C1 segment of cervical spinal cord (tissue), 14 donors: Measurements from ENCODE around the gene IGLL5.
"Not testable (repeated sequence)": the region's sequence is repeated elsewhere in the genome, so short reads cannot be mapped to it uniquely, and the experiment has no call there.

Experiments
- DNase-seq, 14 donors: peaks; one replicate each; lab custom pipeline; 2025; lab: John Stamatoyannopoulos, UW

IGLL5 gene

GRCh38 chr22:22914726-22915669, 27.4 kb downstream of the IGLL5 start:
- no peak for DNase-seq

GRCh38 chr22:22915670-22916035, 28.0 kb downstream of the IGLL5 start:
- no peak for DNase-seq

- DNase-seq, result no peak
These were observed 28.8 kb downstream of the IGLL5 start for GRCh38 chr22:22916215-22916951.

GRCh38 chr22:22916952-22917290, 29.3 kb downstream of the IGLL5 start:
- DNase-seq, result no peak

- no peak for DNase-seq
These were observed 29.8 kb downstream of the IGLL5 start for GRCh38 chr22:22917377-22917776.

GRCh38 chr22:22918297-22918965, 30.8 kb downstream of the IGLL5 start:
- no peak for DNase-seq

- no peak for DNase-seq
These were observed 31.4 kb downstream of the IGLL5 start for GRCh38 chr22:22919041-22919440.

GRCh38 chr22:22920104-22920654, 32.6 kb downstream of the IGLL5 start:
- DNase-seq, result no peak

GRCh38 chr22:22920910-22921550, 33.4 kb downstream of the IGLL5 start:
- DNase-seq, result no peak

GRCh38 chr22:22921575-22921974, 34.0 kb downstream of the IGLL5 start:
- no peak for DNase-seq

GRCh38 chr22:22922092-22922953, 34.7 kb downstream of the IGLL5 start:
- not testable (repeated sequence) for DNase-seq

GRCh38 chr22:22922954-22923319, 35.3 kb downstream of the IGLL5 start:
- no peak for DNase-seq

- no peak for DNase-seq
These were observed 35.8 kb downstream of the IGLL5 start for GRCh38 chr22:22923379-22923778.

- DNase-seq, result no peak
These were observed 36.3 kb downstream of the IGLL5 start for GRCh38 chr22:22923930-22924329.

GRCh38 chr22:22924369-22925145, 36.9 kb downstream of the IGLL5 start:
- no peak for DNase-seq

- no peak for DNase-seq
These were observed 37.7 kb downstream of the IGLL5 start for GRCh38 chr22:22925146-22925804.

- no peak for DNase-seq
These were observed 38.3 kb downstream of the IGLL5 start for GRCh38 chr22:22925805-22926369.

GRCh38 chr22:22926370-22927195, 39.0 kb downstream of the IGLL5 start:
- DNase-seq, result no peak
